ENCODE measurements around the gene WNT9B.

WNT9B gene

DNA sequence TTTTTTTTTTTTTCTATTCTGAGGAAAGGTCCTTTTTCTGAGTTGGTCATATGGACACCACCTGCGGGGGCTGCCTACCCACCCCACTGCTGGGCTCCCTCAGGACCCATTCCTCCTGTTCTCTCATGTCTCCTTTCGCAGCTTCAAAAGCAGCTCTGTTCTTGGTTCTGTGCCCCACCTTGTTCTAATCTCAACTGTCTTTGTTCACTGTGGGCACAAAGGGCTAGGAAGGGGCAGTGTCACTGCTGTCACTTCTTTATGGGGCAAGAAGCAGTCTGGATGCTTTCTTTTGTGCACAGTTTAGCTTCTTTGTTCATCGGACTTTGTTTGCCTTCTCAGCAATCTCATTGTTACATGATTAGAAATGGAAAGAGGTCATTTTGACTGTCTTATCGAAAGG, 78.7 kb downstream of the WNT9B start:
- TF ChIP-seq, protein P1, sequence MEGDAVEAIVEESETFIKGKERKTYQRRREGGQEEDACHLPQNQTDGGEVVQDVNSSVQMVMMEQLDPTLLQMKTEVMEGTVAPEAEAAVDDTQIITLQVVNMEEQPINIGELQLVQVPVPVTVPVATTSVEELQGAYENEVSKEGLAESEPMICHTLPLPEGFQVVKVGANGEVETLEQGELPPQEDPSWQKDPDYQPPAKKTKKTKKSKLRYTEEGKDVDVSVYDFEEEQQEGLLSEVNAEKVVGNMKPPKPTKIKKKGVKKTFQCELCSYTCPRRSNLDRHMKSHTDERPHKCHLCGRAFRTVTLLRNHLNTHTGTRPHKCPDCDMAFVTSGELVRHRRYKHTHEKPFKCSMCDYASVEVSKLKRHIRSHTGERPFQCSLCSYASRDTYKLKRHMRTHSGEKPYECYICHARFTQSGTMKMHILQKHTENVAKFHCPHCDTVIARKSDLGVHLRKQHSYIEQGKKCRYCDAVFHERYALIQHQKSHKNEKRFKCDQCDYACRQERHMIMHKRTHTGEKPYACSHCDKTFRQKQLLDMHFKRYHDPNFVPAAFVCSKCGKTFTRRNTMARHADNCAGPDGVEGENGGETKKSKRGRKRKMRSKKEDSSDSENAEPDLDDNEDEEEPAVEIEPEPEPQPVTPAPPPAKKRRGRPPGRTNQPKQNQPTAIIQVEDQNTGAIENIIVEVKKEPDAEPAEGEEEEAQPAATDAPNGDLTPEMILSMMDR (IDR thresholded peaks at IDR 0.05; ENCODE audit: insufficient read depth, low read length, missing control alignments), result no peak
- DNase-seq (ENCODE audit: low read depth, low spot score), result no peak
- H3K4me3 ChIP-seq (ENCODE audit: low read depth, low read length), result no peak overlapping the region
- ChIA-PET CTCF (interaction anchor here (1.0 to 2.5 kb wide), 6 partner anchors 9 to 94 kb away, joined by 3 to 46 read pairs (median 8); no protein-coding TSS in a partner anchor), POLR2A (no interaction called here)

- no peak for DNase-seq (ENCODE audit: low read depth, low spot score)
- no peak overlapping the region for H3K4me3 ChIP-seq (ENCODE audit: low read depth, low read length)
- CTCF ChIA-PET, result interaction anchor here (4.8 kb wide), 1 partner anchor 11 kb away, joined by 61 read pairs; no protein-coding TSS in a partner anchor
- TF ChIP-seq, protein P1 (IDR thresholded peaks at IDR 0.05; ENCODE audit: insufficient read depth, low read length, missing control alignments), result no peak
- POLR2A ChIA-PET, result no interaction called here
Measured at GRCh38 chr17:46931596-46931995, 80.2 kb downstream of the WNT9B start.

DNA sequence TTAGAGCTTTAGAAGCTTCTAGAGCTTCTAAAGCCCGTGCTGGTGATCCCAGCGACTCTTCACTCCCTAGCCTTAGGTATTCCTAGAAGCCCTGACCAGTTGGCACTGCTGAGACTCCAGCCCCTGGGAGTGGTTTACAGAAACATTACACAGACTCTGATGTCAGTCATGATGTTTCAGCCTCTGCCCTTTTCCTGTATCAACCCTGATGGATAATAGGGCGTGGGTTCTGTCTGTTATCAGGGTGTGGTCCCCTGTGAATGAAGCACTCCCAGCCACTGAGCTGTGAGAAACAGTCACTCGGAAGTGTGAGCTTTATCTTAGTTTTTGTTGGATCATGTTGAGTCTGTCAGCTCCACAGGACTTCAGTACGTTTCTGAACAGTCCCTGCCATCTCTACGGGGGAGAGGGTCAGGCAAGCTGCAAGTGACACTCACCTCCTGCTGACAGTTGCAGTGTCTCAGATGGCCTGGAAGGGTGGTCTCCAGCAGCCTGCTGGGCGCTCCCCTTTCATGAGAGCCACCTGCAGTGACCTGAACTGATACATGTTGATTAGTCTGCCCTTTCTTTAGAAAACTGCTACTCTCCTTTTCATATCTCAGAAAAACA, 84.4 kb downstream of the WNT9B start:
- POLR2A ChIA-PET, result no interaction called here
- TF ChIP-seq, protein P1 (IDR thresholded peaks at IDR 0.05; ENCODE audit: insufficient read depth, low read length, missing control alignments), result no peak
- no peak overlapping the region for H3K4me3 ChIP-seq (ENCODE audit: low read depth, low read length)
- CTCF ChIA-PET, result interaction anchor here (1.0 to 4.8 kb wide), 2 partner anchors 7 to 94 kb away, joined by 4 to 61 read pairs; no protein-coding TSS in a partner anchor
- DNase-seq (ENCODE audit: low read depth, low spot score), result no peak

All from AG04449 (cell line).